Transverse colon (tissue), 4 donors: Measurements from ENCODE around the gene RNF166.

Experiments used
- CTCF ChIP-seq, 5 experiments: fragments of 200-600 bp in 3 of 5; fragments of 450-650 bp in 2 of 5; sonication (generic) in 3 of 5; IDR thresholded peaks; 1 replicate in 2 of 5; 2 replicates in 3 of 5; pipeline ENCODE4 v1.5.1; 2016 to 2017; ENCODE audit warnings: antibody characterized with exemption in 5 of 5, inconsistent platforms in 3 of 5, mild to moderate bottlenecking in 2 of 5, moderate library complexity in 1 of 5
- POLR2A ChIP-seq: fragments of 450-650 bp; IDR thresholded peaks from one replicate; pipeline ENCODE4 v1.6.1; 2016; ENCODE audit warnings: antibody characterized with exemption, mild to moderate bottlenecking, moderate library complexity
- POLR2AphosphoS5 ChIP-seq, 3 donors: sonication (generic); formaldehyde crosslinking; IDR thresholded peaks; one replicate each; pipeline ENCODE4 v1.6.1; 2016; ENCODE audit warnings: antibody characterized with exemption in 3 of 3

GRCh38 chr16:88747588-88748301 lies 41.5 kb upstream of the RNF166 start:
- TF ChIP-seq CTCF (IDR thresholded peaks at IDR 0.05) = peak; percentile 13 to 55 (median 47)
- TF ChIP-seq POLR2A = no peak
- no peak for TF ChIP-seq POLR2AphosphoS5 (IDR thresholded peaks at IDR 0.05)
